GM23338 (cell line): Measurements from ENCODE around the gene FAM20A. TPM values are rescaled to one million over a fixed set of nuclear protein-coding genes. Genes with fewer than 3 reads are reported as not detected.

Experiments
- ATAC-seq: fragments of 200-7000 bp; cut with Tn5 transposase; 3 replicates; pipeline ENCODE4 v1.9.1; 2020
- DNase-seq: peaks from one replicate; pipeline ENCODE4 v3.0.0-alpha.2; 2015; ENCODE audit warnings: low spot score
- H2AFZ ChIP-seq: fragments of 200-600 bp; sonication (generic); 2 replicates; pipeline ENCODE4 v1.8.0; 2016; ENCODE audit warnings: antibody characterized with exemption, mild to moderate bottlenecking, moderate library complexity
- H3F3A ChIP-seq: fragments of 200-600 bp; sonication (generic); replicated peaks from 2 replicates; pipeline ENCODE4 v1.8.0; 2017; ENCODE audit warnings: antibody characterized with exemption, mixed run types, low read depth
- H3K27ac ChIP-seq: fragments of 200-600 bp; sonication (generic); 2 replicates; pipeline ENCODE4 v1.6.1; 2016; ENCODE audit warnings: low read depth
- H3K27me3 ChIP-seq: fragments of 200-600 bp; sonication (generic); 2 replicates; pipeline ENCODE4 v1.8.0; 2016; ENCODE audit warnings: mild to moderate bottlenecking, mixed run types, moderate library complexity; ENCODE audit not compliant: insufficient read depth
- H3K36me3 ChIP-seq: fragments of 200-600 bp; sonication (generic); 2 replicates; pipeline ENCODE4 v1.8.0; 2016; ENCODE audit warnings: mild to moderate bottlenecking; ENCODE audit not compliant: insufficient read depth
- H3K4me1 ChIP-seq: fragments of 200-600 bp; sonication (generic); 2 replicates; pipeline ENCODE4 v1.8.0; 2016; ENCODE audit warnings: mild to moderate bottlenecking, moderate library complexity; ENCODE audit not compliant: insufficient read depth
- H3K4me2 ChIP-seq: fragments of 200-600 bp; sonication (generic); 2 replicates; pipeline ENCODE4 v1.7.1; 2017; ENCODE audit warnings: mixed run types
- H3K4me3 ChIP-seq: fragments of 200-600 bp; sonication (generic); 2 replicates; pipeline ENCODE4 v1.6.1; 2016; ENCODE audit warnings: mixed run types
- H3K79me2 ChIP-seq: fragments of 200-600 bp; sonication (generic); replicated peaks from 2 replicates; pipeline ENCODE4 v1.8.0; 2017; ENCODE audit warnings: mild to moderate bottlenecking; ENCODE audit not compliant: insufficient read depth
- H3K9me2 ChIP-seq: fragments of 200-600 bp; sonication (generic); 2 replicates; pipeline ENCODE4 v1.8.0; 2017; ENCODE audit not compliant: insufficient read depth
- H4K20me1 ChIP-seq: fragments of 200-600 bp; sonication (generic); replicated peaks from 2 replicates; pipeline ENCODE4 v1.8.0; 2017; ENCODE audit warnings: mild to moderate bottlenecking; ENCODE audit not compliant: insufficient read depth
- H3K27ac Mint-ChIP-seq: 2 replicates; pipeline ENCODE4 v1.8.0; 2020; ENCODE audit warnings: inconsistent platforms, mild to moderate bottlenecking, moderate library complexity, mixed read lengths
- H3K27me3 Mint-ChIP-seq: 3 replicates; pipeline ENCODE4 v1.8.0; 2022; ENCODE audit warnings: low read depth, mild to moderate bottlenecking, moderate library complexity, mixed read lengths, inconsistent platforms; ENCODE audit not compliant: insufficient read depth, poor library complexity
- H3K36me3 Mint-ChIP-seq: 3 replicates; pipeline ENCODE4 v1.8.0; 2021; ENCODE audit warnings: low read depth, mild to moderate bottlenecking, inconsistent platforms, moderate library complexity, mixed read lengths
- H3K4me1 Mint-ChIP-seq: 3 replicates; pipeline ENCODE4 v1.8.0; 2020; ENCODE audit warnings: mild to moderate bottlenecking, inconsistent platforms, mixed read lengths
- H3K4me3 Mint-ChIP-seq: 3 replicates; pipeline ENCODE4 v1.8.0; 2021; ENCODE audit warnings: moderate library complexity, mild to moderate bottlenecking, inconsistent platforms, mixed read lengths
- H3K9me3 Mint-ChIP-seq: 3 replicates; pipeline ENCODE4 v1.8.0; 2020; ENCODE audit warnings: moderate library complexity, mild to moderate bottlenecking, inconsistent platforms, mixed read lengths
- CREB1 ChIP-seq: fragments of 250-450 bp; sonication (Bioruptor Pico); IDR thresholded peaks from 2 replicates; pipeline ENCODE4 v1.5.0; 2020; ENCODE audit warnings: low read depth, mild to moderate bottlenecking, moderate library complexity
- CTCF ChIP-seq, 2 experiments: fragments of 200-600 bp in 1 of 2; sonication (generic) in 1 of 2; conservative IDR thresholded peaks; 2 replicates each; pipeline versions ENCODE4 v1.5.1 to v1.6.1; 2016 to 2017; ENCODE audit warnings: antibody characterized with exemption in 2 of 2, low read depth in 2 of 2, mild to moderate bottlenecking in 2 of 2, moderate library complexity in 1 of 2
- ETS1 ChIP-seq: IDR thresholded peaks from 2 replicates; pipeline ENCODE4 v1.6.1; 2016; ENCODE audit warnings: antibody characterized with exemption
- EZH2 ChIP-seq: fragments of 200-600 bp; sonication (generic); IDR thresholded peaks from one replicate; pipeline ENCODE4 v1.8.0; 2017; ENCODE audit warnings: antibody characterized with exemption, mild to moderate bottlenecking, low read depth; ENCODE audit not compliant: unreplicated experiment
- EZH2phosphoT487 ChIP-seq: fragments of 200-600 bp; sonication (generic); IDR thresholded peaks from one replicate; pipeline ENCODE4 v1.8.1; 2018; ENCODE audit warnings: antibody characterized with exemption; ENCODE audit not compliant: unreplicated experiment
- JUNB ChIP-seq: IDR thresholded peaks from one replicate; pipeline ENCODE4 v1.6.1; 2016; ENCODE audit warnings: antibody characterized with exemption; ENCODE audit not compliant: unreplicated experiment
- NANOG ChIP-seq: IDR thresholded peaks from 2 replicates; pipeline ENCODE4 v1.6.1; 2016; ENCODE audit warnings: antibody characterized with exemption, borderline replicate concordance
- POLR2AphosphoS5 ChIP-seq: IDR thresholded peaks from 2 replicates; pipeline ENCODE4 v1.6.1; 2016; ENCODE audit warnings: antibody characterized with exemption, low read depth
- ZNF114 ChIP-seq: fragments of 250-450 bp; sonication (Bioruptor Pico); IDR thresholded peaks from 2 replicates; pipeline ENCODE4 v1.5.0; 2020; ENCODE audit warnings: mild to moderate bottlenecking, moderate library complexity
- polyA plus RNA-seq: library from polyadenylated mRNA; unstranded; fragments of >200 nt; fragmentation: Nextera tagmentation; extraction: Ambion mirVana; gene quantifications from 2 replicates; pipeline ENCODE4 v1.2.1, GENCODE V29; 2016
- total RNA-seq: library from RNA; depleted of rRNA; stranded (reverse); fragments of >200 nt; shearing (Covaris generic); gene quantifications from 2 replicates; pipeline ENCODE4 v1.2.3, GENCODE V29; 2014
- TF ChIP-seq, protein P1 (sequence below): fragments of 250-450 bp; sonication (Bioruptor Pico); IDR thresholded peaks from 2 replicates; pipeline ENCODE4 v1.5.0; 2020; ENCODE audit warnings: mild to moderate bottlenecking, moderate library complexity

Gene FAM20A
- total and polyA plus RNA-seq, 2 experiments from 2014 or later, result 1.3 to 1.6 TPM

DNA sequence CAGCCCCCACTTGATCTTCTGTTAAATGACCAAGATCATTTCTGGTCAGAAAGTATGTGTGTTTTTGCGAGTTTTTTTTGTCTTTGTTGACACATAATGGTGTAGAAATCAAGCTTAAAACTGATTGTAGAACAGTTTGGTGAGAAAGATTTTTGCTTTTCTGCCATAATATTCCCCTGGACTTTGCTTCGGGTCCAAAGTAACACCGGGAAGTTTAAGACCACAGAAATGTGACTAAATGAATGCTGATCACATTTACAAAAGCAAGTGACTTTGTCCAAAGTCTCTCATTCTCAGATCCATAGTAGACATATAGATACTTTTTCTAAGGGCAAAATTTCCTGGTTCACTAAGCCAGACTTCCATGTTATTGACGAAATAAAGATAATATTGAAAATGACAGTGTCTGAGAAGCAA, 2.6 kb downstream of the FAM20A start:
- DNase-seq (no peak), ATAC-seq (no peak)
- 0 out of 2 replicates have a peak, but pooled peaks cover 2% of the 10 kb centered on the region for H3F3A ChIP-seq
- H3K27ac ChIP-seq, result no peak overlapping the region
- H3K9me3 Mint-ChIP-seq, result no peaks in the 10 kb centered on the region; the same call in 2 of the 3 replicates
- TF ChIP-seq NANOG, result no peak
- no peak for TF ChIP-seq EZH2phosphoT487
- TF ChIP-seq CREB1 (CRISPR knock-in tag), result no peak
- TF ChIP-seq CTCF (conservative IDR thresholded peaks at IDR 0.05; ENCODE audit: low read depth in 2 of 2), result no peak
- TF ChIP-seq ZNF114, result no peak
- peaks cover 27% of the 10 kb centered on the region for H3K4me1 ChIP-seq
- H3K27me3 Mint-ChIP-seq, result peaks cover 22% of the 10 kb centered on the region
- no peaks in the 10 kb centered on the region for H3K36me3 ChIP-seq
- no peak overlapping the region for H3K4me3 ChIP-seq
- H3K4me1 Mint-ChIP-seq, result peaks cover 18% of the 10 kb centered on the region
- H3K27me3 ChIP-seq, result peaks cover 42% of the 10 kb centered on the region
- H3K27ac Mint-ChIP-seq, result no peak overlapping the region
- H2AFZ ChIP-seq, result no peak overlapping the region
- 0 out of 2 replicates have a peak, but pooled peaks cover 4% of the 10 kb centered on the region for H3K9me2 ChIP-seq
- H3K79me2 ChIP-seq, result no peaks in the 10 kb centered on the region; the same call in 1 of the 2 replicates
- no peaks in the 10 kb centered on the region for H3K36me3 Mint-ChIP-seq
- no peak overlapping the region; the same call in 1 of the 2 replicates for H3K4me2 ChIP-seq
- H3K4me3 Mint-ChIP-seq, result no peak overlapping the region
- H4K20me1 ChIP-seq, result no peaks in the 10 kb centered on the region

DNA sequence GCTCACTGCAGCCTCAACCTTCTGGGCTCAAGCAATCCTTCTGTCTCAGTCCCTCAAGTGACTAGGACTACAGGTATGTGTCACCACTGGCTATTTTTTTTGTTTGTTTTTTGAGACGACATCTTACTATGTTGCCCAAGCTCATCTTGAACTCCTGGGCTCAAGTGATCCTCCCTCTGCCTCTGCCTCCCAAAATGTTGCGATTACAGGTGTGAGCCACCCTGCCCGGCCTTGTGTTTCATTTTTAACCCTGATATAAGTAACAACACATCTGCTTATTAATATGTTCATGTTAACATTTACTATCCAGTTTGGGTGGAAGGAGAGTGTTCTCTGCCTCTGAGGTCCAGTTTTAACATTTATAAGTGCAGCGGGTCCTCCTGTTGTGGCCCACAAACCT, 3.1 kb downstream of the FAM20A start:
- Histone ChIP-seq H3F3A (0 out of 2 replicates have a peak, but pooled peaks cover 2% of the 10 kb centered on the region), H3K27ac (no peak overlapping the region), H3K79me2 (no peaks in the 10 kb centered on the region; the same call in 1 of the 2 replicates), H2AFZ (no peak overlapping the region), H3K4me2 (no peak overlapping the region), H3K9me2 (0 out of 2 replicates have a peak, but pooled peaks cover 1% of the 10 kb centered on the region), H3K4me3 (no peak overlapping the region), H3K27me3 (peaks cover 42% of the 10 kb centered on the region), H4K20me1 (no peaks in the 10 kb centered on the region), H3K36me3 (no peaks in the 10 kb centered on the region), H3K4me1 (peaks cover 22% of the 10 kb centered on the region)
- ATAC-seq (no peak), DNase-seq (no peak)
- Mint-ChIP-seq H3K36me3 (no peaks in the 10 kb centered on the region), H3K9me3 (no peaks in the 10 kb centered on the region; the same call in 2 of the 3 replicates), H3K27ac (no peak overlapping the region), H3K4me3 (no peak overlapping the region), H3K4me1 (peaks cover 15% of the 10 kb centered on the region), H3K27me3 (peaks cover 20% of the 10 kb centered on the region)
- TF ChIP-seq ETS1 (no peak), ZNF114 (no peak), NANOG (no peak), EZH2 (no peak), POLR2AphosphoS5 (no peak), JUNB (no peak)
- TF ChIP-seq, protein P1, sequence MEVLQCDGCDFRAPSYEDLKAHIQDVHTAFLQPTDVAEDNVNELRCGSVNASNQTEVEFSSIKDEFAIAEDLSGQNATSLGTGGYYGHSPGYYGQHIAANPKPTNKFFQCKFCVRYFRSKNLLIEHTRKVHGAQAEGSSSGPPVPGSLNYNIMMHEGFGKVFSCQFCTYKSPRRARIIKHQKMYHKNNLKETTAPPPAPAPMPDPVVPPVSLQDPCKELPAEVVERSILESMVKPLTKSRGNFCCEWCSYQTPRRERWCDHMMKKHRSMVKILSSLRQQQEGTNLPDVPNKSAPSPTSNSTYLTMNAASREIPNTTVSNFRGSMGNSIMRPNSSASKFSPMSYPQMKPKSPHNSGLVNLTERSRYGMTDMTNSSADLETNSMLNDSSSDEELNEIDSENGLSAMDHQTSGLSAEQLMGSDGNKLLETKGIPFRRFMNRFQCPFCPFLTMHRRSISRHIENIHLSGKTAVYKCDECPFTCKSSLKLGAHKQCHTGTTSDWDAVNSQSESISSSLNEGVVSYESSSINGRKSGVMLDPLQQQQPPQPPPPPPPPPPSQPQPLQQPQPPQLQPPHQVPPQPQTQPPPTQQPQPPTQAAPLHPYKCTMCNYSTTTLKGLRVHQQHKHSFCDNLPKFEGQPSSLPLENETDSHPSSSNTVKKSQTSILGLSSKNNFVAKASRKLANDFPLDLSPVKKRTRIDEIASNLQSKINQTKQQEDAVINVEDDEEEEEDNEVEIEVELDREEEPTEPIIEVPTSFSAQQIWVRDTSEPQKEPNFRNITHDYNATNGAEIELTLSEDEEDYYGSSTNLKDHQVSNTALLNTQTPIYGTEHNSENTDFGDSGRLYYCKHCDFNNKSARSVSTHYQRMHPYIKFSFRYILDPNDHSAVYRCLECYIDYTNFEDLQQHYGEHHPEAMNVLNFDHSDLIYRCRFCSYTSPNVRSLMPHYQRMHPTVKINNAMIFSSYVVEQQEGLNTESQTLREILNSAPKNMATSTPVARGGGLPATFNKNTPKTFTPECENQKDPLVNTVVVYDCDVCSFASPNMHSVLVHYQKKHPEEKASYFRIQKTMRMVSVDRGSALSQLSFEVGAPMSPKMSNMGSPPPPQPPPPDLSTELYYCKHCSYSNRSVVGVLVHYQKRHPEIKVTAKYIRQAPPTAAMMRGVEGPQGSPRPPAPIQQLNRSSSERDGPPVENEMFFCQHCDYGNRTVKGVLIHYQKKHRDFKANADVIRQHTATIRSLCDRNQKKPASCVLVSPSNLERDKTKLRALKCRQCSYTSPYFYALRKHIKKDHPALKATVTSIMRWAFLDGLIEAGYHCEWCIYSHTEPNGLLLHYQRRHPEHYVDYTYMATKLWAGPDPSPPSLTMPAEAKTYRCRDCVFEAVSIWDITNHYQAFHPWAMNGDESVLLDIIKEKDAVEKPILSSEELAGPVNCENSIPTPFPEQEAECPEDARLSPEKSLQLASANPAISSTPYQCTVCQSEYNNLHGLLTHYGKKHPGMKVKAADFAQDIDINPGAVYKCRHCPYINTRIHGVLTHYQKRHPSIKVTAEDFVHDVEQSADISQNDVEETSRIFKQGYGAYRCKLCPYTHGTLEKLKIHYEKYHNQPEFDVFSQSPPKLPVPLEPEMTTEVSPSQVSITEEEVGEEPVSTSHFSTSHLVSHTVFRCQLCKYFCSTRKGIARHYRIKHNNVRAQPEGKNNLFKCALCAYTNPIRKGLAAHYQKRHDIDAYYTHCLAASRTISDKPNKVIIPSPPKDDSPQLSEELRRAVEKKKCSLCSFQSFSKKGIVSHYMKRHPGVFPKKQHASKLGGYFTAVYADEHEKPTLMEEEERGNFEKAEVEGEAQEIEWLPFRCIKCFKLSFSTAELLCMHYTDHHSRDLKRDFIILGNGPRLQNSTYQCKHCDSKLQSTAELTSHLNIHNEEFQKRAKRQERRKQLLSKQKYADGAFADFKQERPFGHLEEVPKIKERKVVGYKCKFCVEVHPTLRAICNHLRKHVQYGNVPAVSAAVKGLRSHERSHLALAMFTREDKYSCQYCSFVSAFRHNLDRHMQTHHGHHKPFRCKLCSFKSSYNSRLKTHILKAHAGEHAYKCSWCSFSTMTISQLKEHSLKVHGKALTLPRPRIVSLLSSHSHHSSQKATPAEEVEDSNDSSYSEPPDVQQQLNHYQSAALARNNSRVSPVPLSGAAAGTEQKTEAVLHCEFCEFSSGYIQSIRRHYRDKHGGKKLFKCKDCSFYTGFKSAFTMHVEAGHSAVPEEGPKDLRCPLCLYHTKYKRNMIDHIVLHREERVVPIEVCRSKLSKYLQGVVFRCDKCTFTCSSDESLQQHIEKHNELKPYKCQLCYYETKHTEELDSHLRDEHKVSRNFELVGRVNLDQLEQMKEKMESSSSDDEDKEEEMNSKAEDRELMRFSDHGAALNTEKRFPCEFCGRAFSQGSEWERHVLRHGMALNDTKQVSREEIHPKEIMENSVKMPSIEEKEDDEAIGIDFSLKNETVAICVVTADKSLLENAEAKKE (CRISPR knock-in tag), result no peak
